Neuron (in vitro differentiated cells): ENCODE measurements around the gene SVEP1.
"Not testable (repeated sequence)": the region's sequence is repeated elsewhere in the genome, so short reads cannot be mapped to it uniquely, and the experiment has no call there.

Experiments used
- H2AFZ ChIP-seq: one replicate; pipeline ENCODE4 v1.6.1; 2013; ENCODE audit warnings: low read depth, mild to moderate bottlenecking, inconsistent platforms, low read length, moderate library complexity
- H3K27me3 ChIP-seq: one replicate; pipeline ENCODE4 v1.6.1; 2013; ENCODE audit warnings: low read length; ENCODE audit not compliant: insufficient read depth
- H3K36me3 ChIP-seq: one replicate; pipeline ENCODE4 v1.6.1; 2013; ENCODE audit warnings: low read length; ENCODE audit not compliant: insufficient read depth
- H3K4me1 ChIP-seq: one replicate; pipeline ENCODE4 v1.6.1; 2013; ENCODE audit warnings: low read length; ENCODE audit not compliant: insufficient read depth
- H3K4me3 ChIP-seq: 2 replicates; pipeline ENCODE4 v1.5.1; 2013; ENCODE audit warnings: mild to moderate bottlenecking, low read length, moderate library complexity
- H3K9me3 ChIP-seq: one replicate; pipeline ENCODE4 v1.6.1; 2013; ENCODE audit warnings: low read length

Gene SVEP1

GRCh38 chr9:110579034-110579861 is at the start of gene SVEP1:
Gene SVEP1, minus strand, starts transcription at chr9:110579741. Its CDS starts 198 bp downstream, at chr9:110579543.
- H3K27me3 ChIP-seq, result peaks cover 23% of the 10 kb centered on the region
- H2AFZ ChIP-seq, result peak within 1 kb of the TSS; percentile 99

DNA sequence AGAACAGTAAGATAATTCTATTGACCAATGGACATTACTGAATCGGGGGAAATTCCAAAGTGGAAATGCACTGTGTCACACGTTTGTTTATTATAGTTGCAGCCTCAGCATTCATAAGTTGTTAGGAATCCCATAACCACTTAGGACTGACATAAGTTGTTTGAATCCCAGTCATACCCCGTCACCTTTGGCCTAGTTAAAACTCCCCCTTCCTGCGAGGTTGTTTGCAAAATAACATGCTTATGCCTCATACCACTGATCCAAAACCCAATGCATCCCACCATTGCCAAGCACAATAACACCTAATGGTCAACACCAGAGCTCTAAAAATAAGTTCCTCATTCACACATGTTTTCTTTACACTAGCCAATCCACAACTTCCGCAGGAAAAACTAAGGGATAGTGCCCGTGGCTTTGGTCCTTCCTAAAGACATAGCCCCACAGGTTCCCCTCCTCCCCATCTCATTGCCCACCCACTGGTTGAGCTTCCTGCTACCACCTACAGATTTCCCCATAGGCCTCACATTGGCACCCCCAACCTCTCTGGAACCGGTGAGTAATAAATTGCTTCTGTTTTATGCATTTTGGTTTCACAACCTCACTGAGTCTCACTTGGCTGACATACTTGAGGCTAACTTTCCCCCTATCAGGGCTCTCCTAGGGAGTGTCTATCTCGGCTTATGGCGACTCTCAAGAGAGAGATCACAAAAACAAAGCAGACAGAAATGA is 46.7 kb upstream of the SVEP1 start:
- Histone ChIP-seq H3K4me3 (no peak overlapping the region), H3K27me3 (no peaks in the 10 kb centered on the region)

More at GRCh38 chr9:110579034-110579861, at the start of gene SVEP1:
- H3K36me3 ChIP-seq, result no peaks in the 10 kb centered on the region
- H3K4me3 ChIP-seq, result peak within 1 kb of the TSS; percentile 62
- no peaks in the 10 kb centered on the region for H3K9me3 ChIP-seq
- peaks cover 12% of the 10 kb centered on the region for H3K4me1 ChIP-seq

DNA sequence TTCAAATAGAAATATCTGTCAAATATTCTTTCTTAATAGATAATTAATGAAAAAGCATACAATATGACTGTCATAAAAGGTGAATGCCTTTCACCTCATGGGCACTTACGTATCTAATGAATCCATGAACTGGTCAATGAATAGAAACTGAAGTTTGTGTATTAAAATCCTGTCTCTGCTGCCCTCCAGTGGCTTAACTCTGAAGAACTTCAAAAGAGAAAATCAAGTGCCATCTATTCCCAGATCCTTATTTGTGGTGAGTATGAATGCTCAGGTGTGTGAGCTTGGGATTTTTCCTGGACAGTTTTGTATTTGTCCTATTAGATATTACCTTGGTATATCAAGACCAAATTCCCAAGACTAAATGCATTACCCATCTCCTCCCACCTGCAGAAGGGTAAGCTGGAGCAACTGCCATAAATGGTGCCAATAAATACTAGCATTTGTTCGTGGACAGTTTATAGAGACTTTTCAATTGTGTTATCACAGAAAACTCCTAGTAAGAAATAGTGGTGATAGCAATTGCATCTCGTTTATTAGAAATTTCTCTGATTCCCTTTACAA is 44.0 kb upstream of the SVEP1 start:
- H3K4me1 ChIP-seq, result no peaks in the 10 kb centered on the region
- no peaks in the 10 kb centered on the region for H3K27me3 ChIP-seq
- H2AFZ ChIP-seq, result no peak overlapping the region
- H3K9me3 ChIP-seq, result no peaks in the 10 kb centered on the region
- no peak overlapping the region for H3K4me3 ChIP-seq
- H3K36me3 ChIP-seq, result no peaks in the 10 kb centered on the region

More for the DNA sequence above, 46.7 kb upstream of the SVEP1 start:
- Histone ChIP-seq H3K4me1 (no peaks in the 10 kb centered on the region), H3K9me3 (no peaks in the 10 kb centered on the region), H3K36me3 (no peaks in the 10 kb centered on the region), H2AFZ (no peak overlapping the region)

DNA sequence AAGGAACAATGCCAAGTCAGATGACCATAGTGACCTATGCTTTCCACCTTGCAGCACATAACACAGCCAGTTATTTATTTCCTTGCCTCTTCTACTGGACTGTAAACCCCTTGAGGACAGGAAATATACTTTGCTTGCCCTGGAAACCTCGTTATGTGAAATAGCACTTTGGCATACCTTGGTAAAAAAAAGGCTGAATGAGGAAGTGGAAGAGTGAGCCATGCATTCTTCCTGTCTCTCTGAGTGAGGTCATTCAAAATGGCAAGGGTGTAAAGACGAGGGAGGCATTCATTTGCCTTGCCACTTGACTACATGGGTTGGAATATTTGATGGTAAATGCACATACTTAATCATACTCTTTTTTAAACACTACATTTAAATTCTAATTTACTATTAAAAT is 42.8 kb upstream of the SVEP1 start:
- no peak overlapping the region for H3K4me3 ChIP-seq

GRCh38 chr9:110620726-110621125 is 41.2 kb upstream of the SVEP1 start:
- Histone ChIP-seq H3K36me3 (no peaks in the 10 kb centered on the region), H3K4me1 (no peaks in the 10 kb centered on the region), H3K27me3 (no peaks in the 10 kb centered on the region), H2AFZ (no peak overlapping the region), H3K4me3 (no peak overlapping the region), H3K9me3 (no peaks in the 10 kb centered on the region)

More for the DNA sequence above, 42.8 kb upstream of the SVEP1 start:
- H3K4me1 ChIP-seq, result no peaks in the 10 kb centered on the region
- no peaks in the 10 kb centered on the region for H3K9me3 ChIP-seq
- H3K27me3 ChIP-seq, result no peaks in the 10 kb centered on the region
- no peak overlapping the region for H2AFZ ChIP-seq
- no peaks in the 10 kb centered on the region for H3K36me3 ChIP-seq

- H3K9me3 ChIP-seq, result no peaks in the 10 kb centered on the region
- H3K4me1 ChIP-seq, result no peaks in the 10 kb centered on the region
- no peaks in the 10 kb centered on the region for H3K27me3 ChIP-seq
- H3K36me3 ChIP-seq, result no peaks in the 10 kb centered on the region
- H2AFZ ChIP-seq, result no peak overlapping the region
- no peak overlapping the region for H3K4me3 ChIP-seq
These were observed 40.3 kb upstream of the SVEP1 start for GRCh38 chr9:110619831-110620230.

GRCh38 chr9:110615498-110615897 is 36.0 kb upstream of the SVEP1 start:
- no peaks in the 10 kb centered on the region for H3K4me1 ChIP-seq
- no peak overlapping the region for H2AFZ ChIP-seq
- no peaks in the 10 kb centered on the region for H3K27me3 ChIP-seq
- no peak overlapping the region for H3K4me3 ChIP-seq
- H3K36me3 ChIP-seq, result no peaks in the 10 kb centered on the region
- H3K9me3 ChIP-seq, result no peaks in the 10 kb centered on the region

GRCh38 chr9:110614576-110614975 is 35.0 kb upstream of the SVEP1 start:
- not testable (repeated sequence) for H3K4me1 ChIP-seq, H3K27me3 ChIP-seq, H3K9me3 ChIP-seq, H3K36me3 ChIP-seq, H2AFZ ChIP-seq, H3K4me3 ChIP-seq

- no peaks in the 10 kb centered on the region for H3K4me1 ChIP-seq
These were observed 26.7 kb upstream of the SVEP1 start for GRCh38 chr9:110606179-110606790.

GRCh38 chr9:110605565-110605964 is 26.0 kb upstream of the SVEP1 start:
- no peaks in the 10 kb centered on the region for H3K27me3 ChIP-seq
- no peaks in the 10 kb centered on the region for H3K4me1 ChIP-seq
- no peaks in the 10 kb centered on the region for H3K36me3 ChIP-seq
- no peaks in the 10 kb centered on the region for H3K9me3 ChIP-seq
- H3K4me3 ChIP-seq, result no peak overlapping the region
- no peak overlapping the region for H2AFZ ChIP-seq

More at GRCh38 chr9:110606179-110606790, 26.7 kb upstream of the SVEP1 start:
- H3K27me3 ChIP-seq, result no peaks in the 10 kb centered on the region
- no peak overlapping the region for H3K4me3 ChIP-seq
- no peaks in the 10 kb centered on the region for H3K36me3 ChIP-seq
- H3K9me3 ChIP-seq, result no peaks in the 10 kb centered on the region
- H2AFZ ChIP-seq, result no peak overlapping the region

- no peaks in the 10 kb centered on the region for H3K4me1 ChIP-seq
These were observed 24.6 kb upstream of the SVEP1 start for GRCh38 chr9:110604171-110604601.

DNA sequence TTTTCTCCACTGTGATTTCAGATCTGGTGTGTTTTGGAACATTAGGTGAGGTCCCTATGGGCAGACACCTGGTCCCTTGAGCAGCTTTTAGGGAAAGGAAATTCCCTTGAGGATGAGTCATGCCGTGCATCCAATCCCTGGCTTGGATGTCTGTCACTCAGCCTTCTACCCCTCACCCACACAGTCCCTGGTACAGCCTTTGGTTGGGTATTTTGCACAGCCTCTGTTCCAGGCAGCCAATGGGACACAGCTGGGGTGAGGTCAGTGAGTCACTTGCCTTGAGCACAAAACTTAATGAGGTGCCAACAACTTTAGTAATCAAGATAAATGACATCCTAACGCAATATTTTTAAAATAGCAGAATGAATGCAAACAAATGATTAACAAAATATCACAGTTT is 22.7 kb upstream of the SVEP1 start:
- H3K4me3 ChIP-seq, result no peak overlapping the region
- H3K9me3 ChIP-seq, result no peaks in the 10 kb centered on the region
- H3K36me3 ChIP-seq, result no peaks in the 10 kb centered on the region
- H2AFZ ChIP-seq, result no peak overlapping the region
- H3K27me3 ChIP-seq, result peaks cover 2% of the 10 kb centered on the region
- no peaks in the 10 kb centered on the region for H3K4me1 ChIP-seq

More at GRCh38 chr9:110604171-110604601, 24.6 kb upstream of the SVEP1 start:
- Histone ChIP-seq H2AFZ (no peak overlapping the region), H3K36me3 (no peaks in the 10 kb centered on the region), H3K9me3 (no peaks in the 10 kb centered on the region), H3K4me3 (no peak overlapping the region), H3K27me3 (peaks cover 2% of the 10 kb centered on the region)

DNA sequence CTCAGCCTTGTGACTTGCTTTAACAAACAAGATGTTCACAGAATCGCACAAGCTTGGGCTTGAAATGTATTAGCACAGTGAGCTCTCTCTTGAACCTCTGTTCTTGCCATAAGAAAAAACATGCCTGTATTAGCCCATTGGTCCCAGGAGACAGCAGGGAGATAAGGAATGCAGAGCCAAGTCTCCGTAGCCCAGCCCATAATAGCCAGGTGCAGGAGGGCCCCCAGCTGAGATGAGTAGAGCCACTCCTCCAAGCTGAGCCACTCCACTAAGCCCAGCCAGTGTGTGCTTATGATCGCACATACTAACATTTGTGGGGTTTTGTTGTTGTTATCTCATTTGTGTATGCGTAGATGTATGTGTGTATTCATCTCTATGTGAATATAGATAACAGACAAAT is 21.6 kb upstream of the SVEP1 start:
- no peak overlapping the region for H3K4me3 ChIP-seq
- no peak overlapping the region for H2AFZ ChIP-seq
- H3K36me3 ChIP-seq, result no peaks in the 10 kb centered on the region
- H3K27me3 ChIP-seq, result peaks cover 2% of the 10 kb centered on the region
- H3K4me1 ChIP-seq, result no peaks in the 10 kb centered on the region
- no peaks in the 10 kb centered on the region for H3K9me3 ChIP-seq
